Measurements from ENCODE around the gene SLC25A20. TPM values are rescaled to one million over a fixed set of nuclear protein-coding genes. Genes with fewer than 3 reads are reported as not detected.
A peak's percentile ranks its signal among the peaks of the same experiment; 100 is the strongest.

SLC25A20 gene
- total and polyA plus RNA-seq, 2 of the 4 experiments (the other 2 are of a cell fraction) = 23.8 to 27.1 TPM

- Histone ChIP-seq H3K56ac (ENCODE audit: extremely low read depth, insufficient read depth, low read length) (peak within 1 kb of the TSS; percentile 37), H4K91ac (ENCODE audit: insufficient read depth, low read depth, low read length) (no peak within 1 kb of the TSS; the same call in none of the 2 replicates), H4K8ac (ENCODE audit: low read depth in 2 of 2, low read length in 2 of 2) (peak within 1 kb of the TSS; percentile 80 to 99), H3K9me1 (ENCODE audit: insufficient read depth, low read length) (peaks cover 16% of the 10 kb centered on the region), H2AK9ac (replicated peaks; ENCODE audit: low read depth, low read length, poor library complexity) (peak within 1 kb of the TSS; percentile 71), H3K4me1 (ENCODE audit: control insufficient read depth, insufficient read depth, low read length) (peaks cover 5% of the 10 kb centered on the region), H4K5ac (ENCODE audit: low read depth, low read length) (peak within 1 kb of the TSS; percentile 67), H2AFZ (replicated peaks; ENCODE audit: low read length, poor library complexity) (peak within 1 kb of the TSS; percentile 94), H3K4ac (ENCODE audit: low read depth, low read length) (peak within 1 kb of the TSS; percentile 71), H3K79me1 (ENCODE audit: low read depth in 1 of 2, low read length in 2 of 2) (peaks cover 3 to 30% of the 10 kb centered on the region in 2 experiments; a peak in 3 of 4 replicates), H3K36me3 (ENCODE audit: control insufficient read depth, insufficient read depth, low read length) (no peaks in the 10 kb centered on the region), H3K4me2 (ENCODE audit: low read depth, low read length) (peak within 1 kb of the TSS; percentile 92), H3K23ac (ENCODE audit: low read depth, low read length) (peak within 1 kb of the TSS; percentile 88; the same call in 1 of the 2 replicates), H3K9ac (ENCODE audit: low read depth, low read length) (peak within 1 kb of the TSS; percentile 74), H2BK5ac (ENCODE audit: low read depth, low read length, poor library complexity, severe bottlenecking) (peak within 1 kb of the TSS; percentile 70), H3K27ac (ENCODE audit: insufficient read depth, low read length) (peak within 1 kb of the TSS; percentile 67), H2BK20ac (ENCODE audit: low read depth, low read length) (no peak within 1 kb of the TSS), H4K20me1 (ENCODE audit: insufficient read depth, low read length) (peaks cover 13% of the 10 kb centered on the region; the same call in 1 of the 2 replicates), H3K9me3 (ENCODE audit: control insufficient read depth, insufficient read depth, low read length) (no peaks in the 10 kb centered on the region), H3K14ac (replicated peaks; ENCODE audit: low read depth, low read length) (peak within 1 kb of the TSS; percentile 79), H3K4me3 (ENCODE audit: insufficient read depth, low read depth, low read length) (peak within 1 kb of the TSS; percentile 87), H2AK5ac (ENCODE audit: low read depth, low read length) (peak within 1 kb of the TSS; percentile 84), H2BK15ac (ENCODE audit: low read depth, low read length) (no peak within 1 kb of the TSS), H3K27me3 (ENCODE audit: control insufficient read depth, insufficient read depth, low read length) (no peaks in the 10 kb centered on the region), H2BK120ac (ENCODE audit: low read depth, low read length) (peak within 1 kb of the TSS; percentile 31; the same call in 1 of the 2 replicates), H3K18ac (ENCODE audit: low read depth, low read length) (peak within 1 kb of the TSS; percentile 5; the same call in 1 of the 2 replicates)
- 4% methylated on average over 63 of the region's 81 CpGs; no CpG with 5 or more reads in 1 of the 2 experiments for WGBS, 2 experiments (ENCODE audit: extremely low coverage in 2 of 2, insufficient read length in 1 of 2)
- DNase-seq = peak; percentile 83
- in situ Hi-C loops (cut with MboI; ENCODE audit: low sequenced_read_pairs) (no loop called here), intact Hi-C loops (cut with micrococcal nuclease) (loop anchor here (2.0 to 10.0 kb wide), 4 partner anchors 21 to 1257 kb away; partner anchors contain the start of genes ARIH2 and QRICH1), dilution Hi-C loops (cut with HindIII; ENCODE audit: low sequenced_read_pairs, unreplicated experiment) (no loop called here)
- ChIA-PET CTCF (interaction anchor here (0.8 kb wide), 1 partner anchor 29 kb away, joined by 5 read pairs; no protein-coding TSS in a partner anchor), POLR2A (ENCODE audit: unreplicated experiment) (interaction anchor here (0.6 kb wide), 1 partner anchor 37 kb away, joined by 3 read pairs; no protein-coding TSS in a partner anchor)
- TF ChIP-seq, protein P1, sequence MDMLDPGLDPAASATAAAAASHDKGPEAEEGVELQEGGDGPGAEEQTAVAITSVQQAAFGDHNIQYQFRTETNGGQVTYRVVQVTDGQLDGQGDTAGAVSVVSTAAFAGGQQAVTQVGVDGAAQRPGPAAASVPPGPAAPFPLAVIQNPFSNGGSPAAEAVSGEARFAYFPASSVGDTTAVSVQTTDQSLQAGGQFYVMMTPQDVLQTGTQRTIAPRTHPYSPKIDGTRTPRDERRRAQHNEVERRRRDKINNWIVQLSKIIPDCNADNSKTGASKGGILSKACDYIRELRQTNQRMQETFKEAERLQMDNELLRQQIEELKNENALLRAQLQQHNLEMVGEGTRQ (IDR thresholded peaks at IDR 0.05; ENCODE audit: low read depth, low read length) = no peak
- TF ChIP-seq MAZ (IDR thresholded peaks at IDR 0.05; ENCODE audit: borderline replicate concordance, low read depth, low read length) = peak; percentile 59; the same call in 1 of the 2 replicates
- peak; percentile 72; the same call in 1 of the 2 replicates for TF ChIP-seq MXI1 (IDR thresholded peaks at IDR 0.05; ENCODE audit: borderline replicate concordance, low read depth, low read length)
- no peak for TF ChIP-seq CHD1 (IDR thresholded peaks at IDR 0.05; ENCODE audit: low read depth, low read length)
- peak; percentile 61 for TF ChIP-seq POLR2A (IDR thresholded peaks at IDR 0.05; ENCODE audit: low read depth, low read length)
- BruUV-seq (replicated peaks) = no TSS peak
- ATAC-seq (ENCODE audit: low read depth) = peak; percentile 90
These were observed 50.9 kb downstream of the SLC25A20 start, which contains the start of gene PRKAR2A for GRCh38 chr3:48847504-48848423. PRKAR2A (minus strand) TSS chr3:48847874; CDS start chr3:48847596, 278 bp downstream.
